ENCODE results near the gene ADGRV1.

- TF ChIP-seq CTCF (IDR thresholded peaks at IDR 0.05; ENCODE audit: low read depth, low read length, poor library complexity, severe bottlenecking) = no peak
- TF ChIP-seq EZH2phosphoT487 (IDR thresholded peaks at IDR 0.05; ENCODE audit: borderline replicate concordance, low read length) = no peak
These were observed 574.0 kb downstream of the ADGRV1 start for GRCh38 chr5:91132550-91132949.

Data from DOHH2 (cell line).